AG04450 (cell line): ENCODE results near the gene PCDHB12. TPM values are rescaled to one million over a fixed set of nuclear protein-coding genes. Genes with fewer than 3 reads are reported as not detected.
"Not testable (repeated sequence)": the region's sequence is repeated elsewhere in the genome, so short reads cannot be mapped to it uniquely, and the experiment has no call there.

Experiments
- CTCF ChIA-PET: fragments of 300-600, 350-600 bp; formaldehyde crosslinking; extraction: SDS; loops from one replicate; lab custom pipeline; 2022; ENCODE audit warnings: antibody characterized with exemption, inconsistent platforms; lab: Charles Lee
- POLR2A ChIA-PET: fragments of 350-600 bp; formaldehyde crosslinking; extraction: SDS; loops from one replicate; lab custom pipeline; 2021; ENCODE audit warnings: antibody characterized with exemption, inconsistent platforms; lab: Yijun Ruan, JAX
- DNase-seq: peaks from one replicate; pipeline ENCODE4 v3.0.0-alpha.2; 2011; ENCODE audit warnings: low read depth, low spot score
- H3K27ac ChIP-seq: one replicate; pipeline ENCODE4 v1.5.1; 2012; ENCODE audit warnings: low read depth, low read length, control low read depth
- H3K27me3 ChIP-seq: one replicate; pipeline ENCODE4 v1.6.0; 2012; ENCODE audit warnings: low read length; ENCODE audit not compliant: control insufficient read depth, insufficient read depth
- H3K4me3 ChIP-seq: 2 replicates; pipeline ENCODE4 v1.5.1; 2011; ENCODE audit warnings: mild to moderate bottlenecking, low read depth, low read length, control low read depth
- H3K9me3 ChIP-seq: 2 replicates; pipeline ENCODE4 v1.5.1; 2012; ENCODE audit warnings: low read length; ENCODE audit not compliant: control insufficient read depth, insufficient read depth
- CTCF ChIP-seq: IDR thresholded peaks from 2 replicates; pipeline ENCODE4 v1.5.1; 2011; ENCODE audit warnings: low read depth, low read length, control low read depth, inconsistent platforms
- polyA plus RNA-seq: library from polyadenylated mRNA; depleted of rRNA; stranded (reverse); fragments of >200 nt; gene quantifications from 2 replicates; pipeline ENCODE4 v1.2.3, GENCODE V29; 2011

The PCDHB12 gene
- polyA plus RNA-seq, 1 experiment: 0.40 TPM

DNA sequence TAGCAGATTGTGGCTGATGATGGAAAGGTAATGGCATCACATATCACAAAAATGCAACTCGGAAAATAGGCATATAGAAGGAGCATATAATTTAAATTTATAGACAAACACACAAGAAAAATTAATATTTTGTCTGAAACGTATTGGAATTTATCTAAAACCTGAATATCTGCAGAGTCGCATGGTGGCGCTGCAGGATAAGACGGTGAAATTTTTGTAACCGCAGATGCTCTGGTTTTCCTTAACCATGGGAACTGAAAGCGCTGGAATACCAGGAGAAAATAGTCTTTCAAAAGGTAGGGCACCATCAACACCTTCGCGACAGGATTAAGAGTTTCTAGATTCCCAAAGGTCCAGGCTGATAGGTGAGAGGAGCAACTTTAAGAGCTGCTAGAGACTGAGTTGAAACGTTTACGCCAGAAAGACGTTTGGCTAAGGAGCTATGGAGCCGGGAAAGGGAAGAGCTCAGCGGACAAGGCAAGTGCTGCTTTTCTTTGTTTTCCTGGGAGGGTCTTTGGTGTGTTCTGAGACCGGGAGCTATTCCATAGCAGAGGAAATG is 25.7 kb downstream of the PCDHB12 start:
- H3K4me3 ChIP-seq: peak overlapping the region; percentile 21
- H3K27ac ChIP-seq: no peak overlapping the region
- ChIA-PET CTCF (interaction anchor here (0.6 to 2.3 kb wide), 7 partner anchors 10 to 334 kb away, joined by 3 to 17 read pairs (median 3); partner anchors contain the start of gene PCDHGA10), POLR2A (no interaction called here)
- peaks cover 19% of the 10 kb centered on the region for H3K9me3 ChIP-seq
- no peak for DNase-seq
- no peak for TF ChIP-seq CTCF
- no peaks in the 10 kb centered on the region for H3K27me3 ChIP-seq

DNA sequence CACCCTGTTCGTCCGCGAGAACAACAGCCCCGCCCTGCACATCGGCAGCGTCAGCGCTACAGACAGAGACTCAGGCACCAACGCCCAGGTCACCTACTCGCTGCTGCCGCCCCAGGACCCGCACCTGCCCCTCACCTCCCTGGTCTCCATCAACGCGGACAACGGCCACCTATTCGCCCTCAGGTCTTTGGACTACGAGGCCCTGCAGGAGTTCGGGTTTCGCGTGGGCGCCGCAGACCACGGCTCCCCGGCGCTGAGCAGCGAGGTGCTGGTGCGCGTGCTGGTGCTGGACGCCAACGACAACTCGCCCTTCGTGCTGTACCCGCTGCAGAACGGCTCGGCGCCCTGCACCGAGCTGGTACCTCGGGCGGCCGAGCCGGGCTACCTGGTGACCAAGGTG is 27.4 kb downstream of the PCDHB12 start:
- CTCF ChIA-PET, POLR2A ChIA-PET, DNase-seq, H3K4me3 ChIP-seq, H3K27me3 ChIP-seq, H3K27ac ChIP-seq: not testable (repeated sequence)
- H3K9me3 ChIP-seq: peaks cover 24% of the 10 kb centered on the region

DNA sequence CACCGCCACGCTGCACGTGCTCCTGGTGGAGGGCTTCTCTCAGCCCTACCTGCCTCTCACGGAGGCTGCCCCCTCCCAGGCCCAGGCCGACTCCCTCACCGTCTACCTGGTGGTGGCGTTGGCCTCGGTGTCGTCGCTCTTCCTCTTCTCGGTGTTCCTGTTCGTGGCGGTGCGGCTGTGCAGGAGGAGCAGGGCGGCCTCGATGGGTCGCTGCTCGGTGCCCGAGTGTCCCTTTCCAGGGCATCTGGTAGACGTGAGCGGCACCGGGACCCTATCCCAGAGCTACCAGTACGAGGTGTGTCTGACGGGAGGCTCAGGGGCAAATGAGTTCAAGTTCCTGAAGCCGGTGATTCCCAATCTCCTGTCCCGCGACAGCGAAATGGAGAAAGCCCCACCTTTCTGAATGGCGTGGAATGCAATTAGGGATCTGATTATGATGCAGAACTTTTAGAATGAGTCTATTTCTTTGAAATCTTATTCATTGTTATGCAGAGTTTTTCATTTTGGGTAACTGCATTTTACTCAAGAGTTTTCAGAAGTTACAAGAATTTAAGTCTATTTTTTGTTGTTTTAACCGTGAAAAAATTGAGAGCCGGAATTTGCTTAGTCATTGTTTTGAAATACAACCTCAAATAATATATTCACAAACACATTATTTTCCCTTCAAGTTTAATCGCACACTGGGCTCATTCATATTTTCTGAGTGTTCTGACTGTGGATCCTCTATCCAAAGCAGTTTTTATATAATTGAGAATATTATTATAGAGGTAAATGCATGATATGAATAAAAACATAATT is 28.2 kb downstream of the PCDHB12 start:
- no peak overlapping the region for H3K4me3 ChIP-seq
- no peak for DNase-seq
- no peak overlapping the region for H3K27ac ChIP-seq
- H3K27me3 ChIP-seq: no peaks in the 10 kb centered on the region
- TF ChIP-seq CTCF: no peak
- H3K9me3 ChIP-seq: peaks cover 32% of the 10 kb centered on the region
- POLR2A ChIA-PET: no interaction called here
- CTCF ChIA-PET: no interaction called here

DNA sequence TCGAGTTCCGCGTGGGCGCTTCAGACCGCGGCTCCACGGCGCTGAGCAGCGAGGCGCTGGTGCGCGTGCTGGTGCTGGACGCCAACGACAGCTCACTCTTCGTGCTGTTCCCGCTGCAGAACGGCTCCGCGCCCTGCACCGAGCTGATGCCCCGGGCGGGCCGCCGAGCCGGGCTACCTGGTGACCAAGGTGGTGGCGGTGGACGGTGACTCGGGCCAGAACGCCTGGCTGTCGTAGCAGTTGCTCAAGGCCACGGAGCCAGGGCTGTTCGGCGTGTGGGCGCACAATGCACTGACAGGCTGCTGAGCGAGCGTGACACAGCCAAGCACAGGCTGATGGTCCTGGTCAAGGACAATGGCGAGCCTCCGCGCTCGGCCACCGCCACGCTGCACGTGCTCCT is 33.0 kb downstream of the PCDHB12 start:
- CTCF ChIA-PET: no interaction called here
- no peak for TF ChIP-seq CTCF
- Histone ChIP-seq H3K9me3 (peaks cover 39% of the 10 kb centered on the region), H3K27me3 (no peaks in the 10 kb centered on the region), H3K27ac (no peak overlapping the region), H3K4me3 (no peak overlapping the region)
- POLR2A ChIA-PET: no interaction called here
- DNase-seq: no peak

GRCh38 chr5:141245250-141245717 is 36.8 kb downstream of the PCDHB12 start, which contains the start of gene PCDHB15:
TSS of gene PCDHB15 (plus strand) at chr5:141245395. CDS start at chr5:141245579, 184 bp downstream.
- TF ChIP-seq CTCF: peak; percentile 21; the same call in 1 of the 2 replicates

DNA sequence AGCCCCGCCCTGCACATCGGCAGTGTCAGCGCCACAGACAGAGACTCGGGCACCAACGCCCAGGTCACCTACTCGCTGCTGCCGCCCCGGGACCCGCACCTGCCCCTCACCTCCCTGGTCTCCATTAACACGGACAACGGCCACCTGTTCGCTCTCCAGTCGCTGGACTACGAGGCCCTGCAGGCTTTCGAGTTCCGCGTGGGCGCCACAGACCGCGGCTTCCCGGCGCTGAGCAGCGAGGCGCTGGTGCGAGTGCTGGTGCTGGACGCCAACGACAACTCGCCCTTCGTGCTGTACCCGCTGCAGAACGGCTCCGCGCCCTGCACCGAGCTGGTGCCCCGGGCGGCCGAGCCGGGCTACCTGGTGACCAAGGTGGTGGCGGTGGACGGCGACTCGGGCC is 38.5 kb downstream of the PCDHB12 start:
- POLR2A ChIA-PET, H3K27ac ChIP-seq, DNase-seq, H3K27me3 ChIP-seq, H3K4me3 ChIP-seq, CTCF ChIA-PET: not testable (repeated sequence)
- H3K9me3 ChIP-seq: peaks cover 37% of the 10 kb centered on the region

More at GRCh38 chr5:141245250-141245717, 36.8 kb downstream of the PCDHB12 start, which contains the start of gene PCDHB15:
- Histone ChIP-seq H3K9me3 (peaks cover 51% of the 10 kb centered on the region), H3K27me3 (no peaks in the 10 kb centered on the region), H3K4me3 (peak within 1 kb of the TSS; percentile 32), H3K27ac (no peak within 1 kb of the TSS)
- no peak for DNase-seq
- ChIA-PET CTCF (interaction anchor here (0.7 to 1.5 kb wide), 3 partner anchors 16 to 319 kb away, joined by 3 to 8 read pairs (median 3); no protein-coding TSS in a partner anchor), POLR2A (no interaction called here)

DNA sequence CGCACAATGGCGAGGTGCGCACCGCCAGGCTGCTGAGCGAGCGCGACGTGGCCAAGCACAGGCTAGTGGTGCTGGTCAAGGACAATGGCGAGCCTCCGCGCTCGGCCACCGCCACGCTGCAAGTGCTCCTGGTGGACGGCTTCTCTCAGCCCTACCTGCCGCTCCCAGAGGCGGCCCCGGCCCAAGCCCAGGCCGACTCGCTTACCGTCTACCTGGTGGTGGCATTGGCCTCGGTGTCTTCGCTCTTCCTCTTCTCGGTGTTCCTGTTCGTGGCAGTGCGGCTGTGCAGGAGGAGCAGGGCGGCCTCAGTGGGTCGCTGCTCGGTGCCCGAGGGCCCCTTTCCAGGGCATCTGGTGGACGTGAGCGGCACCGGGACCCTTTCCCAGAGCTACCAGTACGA is 38.9 kb downstream of the PCDHB12 start:
- H3K27me3 ChIP-seq, POLR2A ChIA-PET, DNase-seq, H3K27ac ChIP-seq, H3K4me3 ChIP-seq, CTCF ChIA-PET: not testable (repeated sequence)
- H3K9me3 ChIP-seq: peaks cover 35% of the 10 kb centered on the region
